Germinal center (tissue), 1 donor: ENCODE results near the gene OR1S2.
"Not testable (repeated sequence)": the region's sequence is repeated elsewhere in the genome, so short reads cannot be mapped to it uniquely, and the experiment has no call there.

ENCODE experiments used
- DNase-seq: peaks from one replicate; pipeline ENCODE4 v3.0.0; 2012; ENCODE audit warnings: mixed read lengths, low spot score

OR1S2 gene, protein sequence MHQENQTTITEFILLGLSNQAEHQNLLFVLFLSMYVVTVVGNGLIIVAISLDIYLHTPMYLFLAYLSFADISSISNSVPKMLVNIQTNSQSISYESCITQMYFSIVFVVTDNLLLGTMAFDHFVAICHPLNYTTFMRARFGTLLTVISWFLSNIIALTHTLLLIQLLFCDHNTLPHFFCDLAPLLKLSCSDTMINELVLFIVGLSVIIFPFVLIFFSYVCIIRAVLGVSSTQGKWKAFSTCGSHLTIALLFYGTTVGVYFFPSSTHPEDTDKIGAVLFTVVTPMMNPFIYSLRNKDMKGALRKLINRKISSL

DNA sequence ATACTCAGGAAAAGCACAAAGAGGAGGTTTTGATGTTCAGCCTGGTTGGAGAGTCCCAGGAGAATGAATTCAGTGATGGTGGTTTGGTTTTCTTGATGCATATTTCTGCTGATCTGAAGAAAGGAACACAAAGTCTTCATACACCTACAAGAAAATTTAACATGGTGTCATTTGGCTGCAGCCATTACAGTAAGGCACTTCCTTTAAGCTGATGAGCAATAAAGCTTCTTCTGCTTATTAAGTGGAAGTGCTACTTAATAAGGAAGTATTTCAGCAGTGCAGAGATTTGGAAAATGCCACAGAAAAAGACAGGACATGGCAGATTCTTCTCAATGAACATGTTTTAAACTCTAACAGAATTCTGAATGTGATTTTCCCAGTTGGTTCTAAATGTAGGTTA, at the start of gene OR1S2:
TSS of gene OR1S2 (minus strand) at position 101 of the 400 bp plus-strand sequence. CDS start at position 101, 0 bp downstream.
- no peak for DNase-seq

- no peak for DNase-seq
These were observed 40.0 kb upstream of the OR1S2 start for GRCh38 chr11:58243954-58244353.

GRCh38 chr11:58227956-58228615, 24.1 kb upstream of the OR1S2 start:
- DNase-seq = no peak

GRCh38 chr11:58222721-58223120, 18.8 kb upstream of the OR1S2 start:
- DNase-seq = no peak

- no peak for DNase-seq
These were observed 12.5 kb upstream of the OR1S2 start for GRCh38 chr11:58216476-58216875.

DNA sequence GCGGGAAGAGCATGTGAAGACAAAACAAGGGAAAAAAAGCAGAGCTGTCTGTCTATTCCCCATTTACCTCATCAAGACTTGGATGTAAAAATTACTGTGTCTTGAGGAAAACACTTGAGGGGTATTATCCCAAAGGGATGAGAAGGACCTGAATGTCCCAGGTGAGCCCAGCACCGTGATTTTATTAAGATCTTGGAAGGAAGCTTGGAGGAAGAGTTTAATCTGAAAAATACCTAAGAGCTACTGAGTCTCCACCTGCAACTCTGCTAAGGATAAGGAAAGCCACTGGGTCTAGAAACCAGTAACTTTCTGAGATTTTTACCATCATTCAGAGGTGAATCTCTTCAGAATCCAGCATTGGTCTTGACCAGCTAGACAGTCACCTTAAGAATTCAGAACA, 8.5 kb upstream of the OR1S2 start, which contains the start of gene OR1S1:
TSS of gene OR1S1 (plus strand) at position 301 of the 400 bp plus-strand sequence.
- not testable (repeated sequence) for DNase-seq

DNA sequence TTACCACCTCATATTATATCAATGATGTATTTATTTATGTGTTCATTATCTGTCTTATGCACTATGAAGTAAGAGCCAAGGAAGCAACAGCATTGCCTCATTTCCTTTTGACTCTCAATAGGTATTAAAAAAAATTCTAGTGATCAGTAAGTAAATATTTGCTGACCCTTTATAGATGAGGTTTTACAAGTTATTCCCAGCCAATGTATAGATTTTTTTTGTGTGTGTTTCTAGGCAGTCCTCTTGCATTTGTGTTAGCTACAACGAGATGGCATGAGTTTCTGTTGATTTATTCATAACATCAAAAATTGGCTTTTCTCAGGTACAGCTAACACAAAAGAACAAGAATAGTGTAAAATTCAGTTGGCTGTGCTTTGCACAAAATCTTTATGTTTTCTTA, 4.7 kb downstream of the OR1S2 start:
- DNase-seq = no peak

GRCh38 chr11:58195939-58196338, 8.0 kb downstream of the OR1S2 start:
- DNase-seq = no peak

GRCh38 chr11:58193391-58193790, 10.6 kb downstream of the OR1S2 start:
- DNase-seq = no peak

- DNase-seq = no peak
These were observed 11.7 kb downstream of the OR1S2 start for GRCh38 chr11:58192229-58192628.

- DNase-seq = no peak
These were observed 15.2 kb downstream of the OR1S2 start, which contains the start of gene OR9Q2 for GRCh38 chr11:58188770-58189169. TSS of gene OR9Q2 (plus strand) at chr11:58189070. CDS start at chr11:58190491, 1,421 bp downstream.

DNA sequence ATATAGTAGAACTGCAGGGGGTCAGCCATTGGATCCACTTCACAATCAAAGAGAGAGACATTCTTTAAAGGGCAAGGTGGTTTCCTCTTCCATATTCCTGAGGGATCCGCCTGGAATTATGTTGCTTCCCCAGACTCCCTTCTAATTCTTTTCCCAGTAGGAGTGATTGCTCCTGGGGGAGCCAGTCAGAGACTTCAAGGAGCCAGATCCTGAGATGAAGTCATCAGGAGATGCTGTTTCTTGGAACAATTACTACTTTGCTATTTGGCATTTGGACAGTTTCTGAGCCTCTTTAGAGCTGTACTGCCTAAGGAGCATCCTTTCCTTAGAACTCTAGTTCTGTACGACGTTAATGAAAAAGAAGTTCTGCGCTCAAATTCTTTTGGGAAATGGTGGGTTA, 17.0 kb downstream of the OR1S2 start:
- no peak for DNase-seq

DNA sequence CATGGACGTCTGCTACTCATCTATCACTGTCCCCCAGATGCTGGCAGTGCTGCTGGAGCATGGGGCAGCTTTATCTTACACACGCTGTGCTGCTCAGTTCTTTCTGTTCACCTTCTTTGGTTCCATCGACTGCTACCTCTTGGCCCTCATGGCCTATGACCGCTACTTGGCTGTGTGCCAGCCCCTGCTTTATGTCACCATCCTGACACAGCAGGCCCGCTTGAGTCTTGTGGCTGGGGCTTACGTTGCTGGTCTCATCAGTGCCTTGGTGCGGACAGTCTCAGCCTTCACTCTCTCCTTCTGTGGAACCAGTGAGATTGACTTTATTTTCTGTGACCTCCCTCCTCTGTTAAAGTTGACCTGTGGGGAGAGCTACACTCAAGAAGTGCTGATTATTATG, 24.3 kb downstream of the OR1S2 start:
- no peak for DNase-seq

DNA sequence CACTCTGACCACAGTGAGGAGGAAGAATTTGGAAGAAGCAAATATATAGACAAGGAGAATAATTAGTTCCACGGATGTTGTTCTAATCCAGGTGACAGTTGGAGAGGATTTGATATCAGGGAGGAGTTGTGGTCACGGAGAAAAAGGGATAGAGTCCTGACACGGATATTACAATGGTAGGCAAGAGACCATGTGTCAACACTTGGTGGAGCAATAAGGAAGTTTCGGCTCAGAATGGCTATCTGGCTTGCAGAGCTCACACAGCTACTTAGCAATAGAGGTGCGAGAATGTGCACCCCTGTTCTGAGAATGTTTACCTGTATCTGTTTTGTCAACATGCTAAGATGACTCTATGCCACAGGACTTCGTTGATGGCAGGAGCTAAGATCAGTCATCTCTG, 25.5 kb downstream of the OR1S2 start:
- no peak for DNase-seq

- DNase-seq = no peak
These were observed 26.4 kb downstream of the OR1S2 start for GRCh38 chr11:58177409-58178054.

GRCh38 chr11:58165504-58166106, 38.3 kb downstream of the OR1S2 start:
- no peak for DNase-seq

- no peak for DNase-seq
These were observed 39.0 kb downstream of the OR1S2 start for GRCh38 chr11:58164990-58165389.

DNA sequence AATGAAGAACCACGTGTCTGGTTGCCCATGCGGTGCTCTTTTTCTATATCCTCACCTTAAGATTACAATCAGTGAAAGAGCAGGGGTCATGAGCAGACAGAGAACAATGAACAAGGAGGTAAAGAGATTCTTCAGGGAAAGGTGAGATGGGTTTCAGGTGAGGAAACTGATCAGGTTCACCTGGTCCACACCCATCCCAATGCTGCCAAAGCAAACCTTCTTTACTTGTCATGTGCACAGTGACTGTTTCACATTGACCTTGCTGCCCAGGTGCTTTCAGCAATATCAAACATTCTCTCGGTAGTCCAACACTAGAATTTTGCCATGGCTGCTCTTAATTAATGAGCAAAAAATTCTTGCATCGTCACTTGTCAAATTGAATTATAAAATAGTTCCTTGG, 39.6 kb downstream of the OR1S2 start:
- no peak for DNase-seq
